Body of pancreas (tissue), 4 donors: ENCODE results near the gene ABCB4. TPM values are rescaled to one million over a fixed set of nuclear protein-coding genes. Genes with fewer than 3 reads are reported as not detected.

Experiments used
- ATAC-seq: fragments of 150-250 bp; one replicate; pipeline ENCODE4 v1.9.1; 2016
- DNase-seq, 4 donors: peaks; one replicate each; pipeline ENCODE4 v3.0.0-alpha.2; 2019
- H3K27ac ChIP-seq, 4 donors: fragments of 200-600 bp; sonication (generic); 1 replicate in 3 of 4; 2 replicates in 1 of 4; pipeline versions ENCODE4 v1.5.1 to v1.6.1; 2016 to 2019; ENCODE audit warnings: mild to moderate bottlenecking in 1 of 4, mixed read lengths in 1 of 4, moderate library complexity in 1 of 4
- H3K27me3 ChIP-seq, 2 donors: fragments of 200-600 bp; sonication (generic); one replicate each; pipeline ENCODE4 v1.6.0; 2016; ENCODE audit warnings: mild to moderate bottlenecking in 1 of 2
- H3K36me3 ChIP-seq, 2 donors: fragments of 200-600 bp; sonication (generic); replicated peaks in 1 of 2; 2 replicates each; pipeline ENCODE4 v1.5.1; 2016; ENCODE audit warnings: low read depth in 2 of 2; ENCODE audit not compliant: insufficient read depth in 1 of 2
- H3K4me1 ChIP-seq: fragments of 200-600 bp; sonication (generic); one replicate; pipeline ENCODE4 v1.6.0; 2016
- H3K4me3 ChIP-seq, 2 donors: fragments of 200-600 bp; sonication (generic); 1 replicate in 1 of 2; 2 replicates in 1 of 2; pipeline ENCODE4 v1.5.1; 2016 to 2019
- H3K9me3 ChIP-seq, 3 donors: fragments of 200-600 bp; sonication (generic); 1 replicate in 2 of 3; 2 replicates in 1 of 3; pipeline ENCODE4 v1.5.1; 2016
- POLR2A ChIP-seq, 3 donors: fragments of 450-650 bp; IDR thresholded peaks; one replicate each; pipeline ENCODE4 v1.6.1; 2016; ENCODE audit warnings: antibody characterized with exemption in 3 of 3, mild to moderate bottlenecking in 2 of 3
- WGBS, 2 donors: methylation state at CpG; one replicate each; pipeline ENCODE4 v1.1.5; 2017; 5-methylcytosine and 5-hydroxymethylcytosine counted together
- intact Hi-C: fragments of 100-400 bp; cut with DNase I; formaldehyde crosslinking; loops from one replicate; pipeline ENCODE4 v1.15.1; 2023
- total RNA-seq, 2 donors: library from RNA; depleted of rRNA; stranded (reverse); fragments of >200 nt; gene quantifications; one replicate each; pipeline ENCODE4 v1.1.0, GENCODE V29; 2016
- TF ChIP-seq, protein P1 (sequence below), 7 experiments: fragments of 450-650 bp in 4 of 7; fragments of 200-600 bp in 3 of 7; sonication (generic) in 3 of 7; IDR thresholded peaks; one replicate each; pipeline ENCODE4 v1.5.1; 2016 to 2019; ENCODE audit warnings: antibody characterized with exemption in 7 of 7

Gene ABCB4
- total RNA-seq, 2 donors from 2014 or later = under 0.01 TPM; not detected in 1

DNA sequence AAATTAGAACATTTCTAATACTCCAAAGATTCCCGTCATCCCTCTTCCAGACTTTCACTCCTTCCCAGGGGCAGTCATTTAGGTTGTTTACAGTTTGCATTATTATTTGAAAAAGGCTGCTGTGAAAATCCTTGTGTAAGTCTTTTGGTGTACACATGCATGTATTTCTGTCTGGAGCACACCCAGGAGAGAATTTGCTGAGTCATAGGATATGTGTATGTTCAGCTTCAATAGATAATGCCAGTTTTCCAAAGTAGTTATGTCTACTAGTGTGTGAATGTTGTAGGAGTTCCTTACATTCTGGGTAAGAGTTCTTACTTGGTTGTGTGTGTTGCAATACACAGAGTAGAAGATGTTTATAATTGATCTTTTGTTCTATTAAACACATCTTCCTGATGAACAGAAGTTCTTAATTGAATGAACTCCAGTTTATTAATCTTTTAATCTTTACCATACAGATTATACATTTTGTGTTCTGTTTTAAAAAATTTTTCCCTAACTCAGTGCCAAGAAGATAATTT, 104.8 kb downstream of the ABCB4 start:
- intact Hi-C loops = no loop called here
- TF ChIP-seq, protein P1, sequence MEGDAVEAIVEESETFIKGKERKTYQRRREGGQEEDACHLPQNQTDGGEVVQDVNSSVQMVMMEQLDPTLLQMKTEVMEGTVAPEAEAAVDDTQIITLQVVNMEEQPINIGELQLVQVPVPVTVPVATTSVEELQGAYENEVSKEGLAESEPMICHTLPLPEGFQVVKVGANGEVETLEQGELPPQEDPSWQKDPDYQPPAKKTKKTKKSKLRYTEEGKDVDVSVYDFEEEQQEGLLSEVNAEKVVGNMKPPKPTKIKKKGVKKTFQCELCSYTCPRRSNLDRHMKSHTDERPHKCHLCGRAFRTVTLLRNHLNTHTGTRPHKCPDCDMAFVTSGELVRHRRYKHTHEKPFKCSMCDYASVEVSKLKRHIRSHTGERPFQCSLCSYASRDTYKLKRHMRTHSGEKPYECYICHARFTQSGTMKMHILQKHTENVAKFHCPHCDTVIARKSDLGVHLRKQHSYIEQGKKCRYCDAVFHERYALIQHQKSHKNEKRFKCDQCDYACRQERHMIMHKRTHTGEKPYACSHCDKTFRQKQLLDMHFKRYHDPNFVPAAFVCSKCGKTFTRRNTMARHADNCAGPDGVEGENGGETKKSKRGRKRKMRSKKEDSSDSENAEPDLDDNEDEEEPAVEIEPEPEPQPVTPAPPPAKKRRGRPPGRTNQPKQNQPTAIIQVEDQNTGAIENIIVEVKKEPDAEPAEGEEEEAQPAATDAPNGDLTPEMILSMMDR (IDR thresholded peaks at IDR 0.05) = no peak
- no peak for TF ChIP-seq POLR2A (IDR thresholded peaks at IDR 0.05)
- WGBS, 2 donors = 96 to 100% methylated on average over 1 of the region's 1 CpG

GRCh38 chr7:87369216-87369615, 106.3 kb downstream of the ABCB4 start:
- Histone ChIP-seq H3K36me3 (no peaks in the 10 kb centered on the region), H3K9me3 (no peaks in the 10 kb centered on the region), H3K4me3 (no peak overlapping the region), H3K4me1 (no peaks in the 10 kb centered on the region), H3K27me3 (no peaks in the 10 kb centered on the region), H3K27ac (no peak overlapping the region)
- WGBS, 2 donors = 90 to 92% methylated on average over 4 of the region's 4 CpGs
- DNase-seq (no peak), ATAC-seq (no peak)
- TF ChIP-seq, protein P1 (IDR thresholded peaks at IDR 0.05) = no peak
- no peak for TF ChIP-seq POLR2A (IDR thresholded peaks at IDR 0.05)
- intact Hi-C loops = no loop called here

More for the DNA sequence above, 104.8 kb downstream of the ABCB4 start:
- H3K4me1 ChIP-seq = no peaks in the 10 kb centered on the region
- no peaks in the 10 kb centered on the region for H3K27me3 ChIP-seq
- H3K36me3 ChIP-seq = no peaks in the 10 kb centered on the region
- no peaks in the 10 kb centered on the region for H3K9me3 ChIP-seq
- no peak overlapping the region for H3K27ac ChIP-seq
- H3K4me3 ChIP-seq = no peak overlapping the region
- DNase-seq = no peak
- no peak for ATAC-seq

DNA sequence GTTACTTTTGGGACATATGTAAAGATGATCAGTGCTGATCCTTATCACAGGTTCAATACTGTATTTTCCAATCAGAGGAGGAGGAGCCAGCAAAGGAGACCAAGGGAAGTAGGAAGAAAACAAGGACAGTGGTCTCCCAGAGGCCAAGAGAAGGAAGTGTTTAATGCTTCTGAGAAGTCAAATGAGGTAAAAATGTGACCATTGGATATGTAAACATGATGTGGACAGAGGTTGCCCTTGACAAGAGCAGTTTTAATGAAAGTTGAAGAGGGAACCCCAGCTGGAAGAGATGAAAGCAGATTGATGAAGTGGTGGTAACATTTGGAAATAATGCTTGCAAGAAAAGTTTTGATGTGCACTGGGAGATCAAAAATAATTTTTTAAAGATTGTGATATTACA, 111.2 kb downstream of the ABCB4 start:
- Histone ChIP-seq H3K4me3 (no peak overlapping the region), H3K36me3 (no peaks in the 10 kb centered on the region), H3K9me3 (no peaks in the 10 kb centered on the region), H3K27me3 (no peaks in the 10 kb centered on the region), H3K27ac (no peak overlapping the region), H3K4me1 (no peaks in the 10 kb centered on the region)
- intact Hi-C loops = no loop called here
- no peak for TF ChIP-seq POLR2A (IDR thresholded peaks at IDR 0.05)
- DNase-seq (no peak), ATAC-seq (no peak)

- H3K27me3 ChIP-seq = no peaks in the 10 kb centered on the region
- TF ChIP-seq POLR2A (IDR thresholded peaks at IDR 0.05) = no peak
- TF ChIP-seq, protein P1 (IDR thresholded peaks at IDR 0.05) = no peak
- intact Hi-C loops = no loop called here
- no peak overlapping the region for H3K4me3 ChIP-seq
- ATAC-seq = no peak
- no peaks in the 10 kb centered on the region for H3K9me3 ChIP-seq
- H3K27ac ChIP-seq = no peak overlapping the region
- no peak for DNase-seq
- no peaks in the 10 kb centered on the region for H3K36me3 ChIP-seq
- H3K4me1 ChIP-seq = no peaks in the 10 kb centered on the region
- WGBS, 2 donors = 83 to 91% methylated on average over 1 of the region's 1 CpG
Observed at GRCh38 chr7:87363342-87363741, 112.1 kb downstream of the ABCB4 start.

DNA sequence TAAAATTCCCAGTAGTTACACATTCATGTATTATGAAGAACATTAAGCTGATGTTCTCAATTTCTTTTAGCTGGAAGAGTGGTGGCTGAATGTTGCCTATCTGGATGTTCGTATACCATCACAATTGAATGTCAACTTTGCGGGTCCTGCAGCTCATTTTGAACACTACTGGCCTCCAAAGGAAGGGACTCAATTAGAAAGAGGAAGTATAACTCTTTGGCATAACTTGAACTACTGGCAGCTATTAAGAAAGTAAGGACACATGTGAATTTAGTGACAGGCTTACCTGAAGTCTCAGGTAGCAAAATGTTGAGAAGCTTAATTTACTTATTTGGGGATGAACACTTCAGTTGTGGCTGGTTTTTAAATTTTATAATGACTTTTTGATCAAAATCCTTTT, 114.2 kb downstream of the ABCB4 start:
- Histone ChIP-seq H3K4me1 (no peaks in the 10 kb centered on the region), H3K4me3 (no peak overlapping the region), H3K27me3 (no peaks in the 10 kb centered on the region), H3K27ac (no peak overlapping the region), H3K36me3 (no peaks in the 10 kb centered on the region), H3K9me3 (no peaks in the 10 kb centered on the region)
- no peak for ATAC-seq
- intact Hi-C loops = no loop called here
- TF ChIP-seq POLR2A (IDR thresholded peaks at IDR 0.05) = no peak
- TF ChIP-seq, protein P1 (IDR thresholded peaks at IDR 0.05) = no peak
- DNase-seq = no peak
- 96 to 100% methylated on average over 2 of the region's 2 CpGs for WGBS, 2 donors
